ENCODE measurements around the gene CLDND1. TPM values are rescaled to one million over a fixed set of nuclear protein-coding genes. Genes with fewer than 3 reads are reported as not detected.

CLDND1 gene
- total and polyA plus RNA-seq, 2 of the 13 experiments (the other 11 are each of a cell fraction or from before 2014, with no cell fraction given): 50.8 to 121 TPM

DNA sequence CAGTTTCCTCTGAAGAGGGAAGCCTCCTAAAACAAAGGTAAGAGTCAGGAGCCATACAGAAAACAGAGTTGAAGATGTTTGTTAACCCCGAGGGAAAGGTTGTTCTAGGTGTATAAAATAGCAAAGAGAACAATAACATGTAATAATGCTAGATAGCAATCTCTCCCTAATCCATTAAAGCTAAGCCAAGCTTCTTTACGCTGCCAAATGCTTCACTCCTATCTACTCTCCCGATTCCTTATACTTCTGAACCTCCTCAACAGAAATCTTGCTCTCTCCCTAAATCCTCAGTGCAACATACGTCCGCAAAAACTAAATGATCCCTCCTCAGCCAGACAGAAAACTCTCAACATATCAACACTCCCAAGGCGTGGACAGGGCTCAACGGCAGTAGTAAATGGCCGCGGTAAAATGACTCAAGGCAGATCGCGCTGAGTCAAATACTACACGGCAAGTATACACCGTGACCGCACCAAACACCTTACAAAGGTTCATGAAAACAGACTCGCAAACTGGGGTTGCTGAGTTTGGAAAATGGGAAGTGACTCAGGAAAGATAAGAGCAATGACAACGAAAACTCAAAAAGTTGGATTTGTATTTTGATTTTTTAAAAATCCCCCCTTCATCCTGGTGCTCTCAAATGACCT lies 682 bp downstream of the CLDND1 start (continued):
- TF ChIP-seq BORCS8-MEF2B (CRISPR knock-in tag; IDR thresholded peaks at IDR 0.05): no peak
- no peak for TF ChIP-seq ZNF317 (CRISPR knock-in tag; IDR thresholded peaks at IDR 0.05)
- no peak for TF ChIP-seq ZNF136 (CRISPR knock-in tag; IDR thresholded peaks at IDR 0.05; ENCODE audit: low read depth)
- TF ChIP-seq SMAD3 (CRISPR knock-in tag; IDR thresholded peaks at IDR 0.05): peak; percentile 16; the same call in 1 of the 2 replicates
- TF ChIP-seq, protein P1, sequence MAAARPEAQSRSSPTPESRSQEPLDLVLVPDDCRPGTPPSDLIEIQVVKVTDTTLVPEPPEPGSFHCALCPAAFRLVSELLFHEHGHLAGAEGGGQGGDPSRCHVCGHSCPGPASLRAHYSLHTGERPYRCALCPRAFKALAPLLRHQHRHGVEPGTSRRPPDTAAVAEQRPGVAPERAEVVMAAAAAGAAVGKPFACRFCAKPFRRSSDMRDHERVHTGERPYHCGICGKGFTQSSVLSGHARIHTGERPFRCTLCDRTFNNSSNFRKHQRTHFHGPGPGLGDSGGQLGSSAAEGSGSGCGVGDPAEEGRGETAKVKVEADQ (CRISPR knock-in tag; IDR thresholded peaks at IDR 0.05; ENCODE audit: borderline replicate concordance): no peak
- TF ChIP-seq, protein P2, sequence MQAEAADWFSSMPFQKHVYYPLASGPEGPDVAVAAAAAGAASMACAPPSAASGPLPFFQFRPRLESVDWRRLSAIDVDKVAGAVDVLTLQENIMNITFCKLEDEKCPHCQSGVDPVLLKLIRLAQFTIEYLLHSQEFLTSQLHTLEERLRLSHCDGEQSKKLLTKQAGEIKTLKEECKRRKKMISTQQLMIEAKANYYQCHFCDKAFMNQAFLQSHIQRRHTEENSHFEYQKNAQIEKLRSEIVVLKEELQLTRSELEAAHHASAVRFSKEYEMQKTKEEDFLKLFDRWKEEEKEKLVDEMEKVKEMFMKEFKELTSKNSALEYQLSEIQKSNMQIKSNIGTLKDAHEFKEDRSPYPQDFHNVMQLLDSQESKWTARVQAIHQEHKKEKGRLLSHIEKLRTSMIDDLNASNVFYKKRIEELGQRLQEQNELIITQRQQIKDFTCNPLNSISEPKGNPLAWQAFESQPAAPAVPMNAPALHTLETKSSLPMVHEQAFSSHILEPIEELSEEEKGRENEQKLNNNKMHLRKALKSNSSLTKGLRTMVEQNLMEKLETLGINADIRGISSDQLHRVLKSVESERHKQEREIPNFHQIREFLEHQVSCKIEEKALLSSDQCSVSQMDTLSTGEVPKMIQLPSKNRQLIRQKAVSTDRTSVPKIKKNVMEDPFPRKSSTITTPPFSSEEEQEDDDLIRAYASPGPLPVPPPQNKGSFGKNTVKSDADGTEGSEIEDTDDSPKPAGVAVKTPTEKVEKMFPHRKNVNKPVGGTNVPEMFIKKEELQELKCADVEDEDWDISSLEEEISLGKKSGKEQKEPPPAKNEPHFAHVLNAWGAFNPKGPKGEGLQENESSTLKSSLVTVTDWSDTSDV (CRISPR knock-in tag; IDR thresholded peaks at IDR 0.05): no peak
- TF ChIP-seq NAIF1 (CRISPR knock-in tag; IDR thresholded peaks at IDR 0.05; ENCODE audit: borderline replicate concordance): no peak
- TF ChIP-seq PRPF4 (IDR thresholded peaks at IDR 0.05; ENCODE audit: low read depth, low read length, poor library complexity, severe bottlenecking): no peak
- TF ChIP-seq, protein P3, sequence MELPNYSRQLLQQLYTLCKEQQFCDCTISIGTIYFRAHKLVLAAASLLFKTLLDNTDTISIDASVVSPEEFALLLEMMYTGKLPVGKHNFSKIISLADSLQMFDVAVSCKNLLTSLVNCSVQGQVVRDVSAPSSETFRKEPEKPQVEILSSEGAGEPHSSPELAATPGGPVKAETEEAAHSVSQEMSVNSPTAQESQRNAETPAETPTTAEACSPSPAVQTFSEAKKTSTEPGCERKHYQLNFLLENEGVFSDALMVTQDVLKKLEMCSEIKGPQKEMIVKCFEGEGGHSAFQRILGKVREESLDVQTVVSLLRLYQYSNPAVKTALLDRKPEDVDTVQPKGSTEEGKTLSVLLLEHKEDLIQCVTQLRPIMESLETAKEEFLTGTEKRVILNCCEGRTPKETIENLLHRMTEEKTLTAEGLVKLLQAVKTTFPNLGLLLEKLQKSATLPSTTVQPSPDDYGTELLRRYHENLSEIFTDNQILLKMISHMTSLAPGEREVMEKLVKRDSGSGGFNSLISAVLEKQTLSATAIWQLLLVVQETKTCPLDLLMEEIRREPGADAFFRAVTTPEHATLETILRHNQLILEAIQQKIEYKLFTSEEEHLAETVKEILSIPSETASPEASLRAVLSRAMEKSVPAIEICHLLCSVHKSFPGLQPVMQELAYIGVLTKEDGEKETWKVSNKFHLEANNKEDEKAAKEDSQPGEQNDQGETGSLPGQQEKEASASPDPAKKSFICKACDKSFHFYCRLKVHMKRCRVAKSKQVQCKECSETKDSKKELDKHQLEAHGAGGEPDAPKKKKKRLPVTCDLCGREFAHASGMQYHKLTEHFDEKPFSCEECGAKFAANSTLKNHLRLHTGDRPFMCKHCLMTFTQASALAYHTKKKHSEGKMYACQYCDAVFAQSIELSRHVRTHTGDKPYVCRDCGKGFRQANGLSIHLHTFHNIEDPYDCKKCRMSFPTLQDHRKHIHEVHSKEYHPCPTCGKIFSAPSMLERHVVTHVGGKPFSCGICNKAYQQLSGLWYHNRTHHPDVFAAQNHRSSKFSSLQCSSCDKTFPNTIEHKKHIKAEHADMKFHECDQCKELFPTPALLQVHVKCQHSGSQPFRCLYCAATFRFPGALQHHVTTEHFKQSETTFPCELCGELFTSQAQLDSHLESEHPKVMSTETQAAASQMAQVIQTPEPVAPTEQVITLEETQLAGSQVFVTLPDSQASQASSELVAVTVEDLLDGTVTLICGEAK (IDR thresholded peaks at IDR 0.05): no peak
- TF ChIP-seq, protein P3 (CRISPR knock-in tag; IDR thresholded peaks at IDR 0.05): no peak
- TF ChIP-seq ZNF816 (CRISPR knock-in tag; IDR thresholded peaks at IDR 0.05; ENCODE audit: borderline replicate concordance): 0 out of 2 replicates have a peak, but pooled peaks have one; percentile 38
- TF ChIP-seq ZC3H13 (CRISPR knock-in tag; IDR thresholded peaks at IDR 0.05): no peak
- TF ChIP-seq, protein P4, sequence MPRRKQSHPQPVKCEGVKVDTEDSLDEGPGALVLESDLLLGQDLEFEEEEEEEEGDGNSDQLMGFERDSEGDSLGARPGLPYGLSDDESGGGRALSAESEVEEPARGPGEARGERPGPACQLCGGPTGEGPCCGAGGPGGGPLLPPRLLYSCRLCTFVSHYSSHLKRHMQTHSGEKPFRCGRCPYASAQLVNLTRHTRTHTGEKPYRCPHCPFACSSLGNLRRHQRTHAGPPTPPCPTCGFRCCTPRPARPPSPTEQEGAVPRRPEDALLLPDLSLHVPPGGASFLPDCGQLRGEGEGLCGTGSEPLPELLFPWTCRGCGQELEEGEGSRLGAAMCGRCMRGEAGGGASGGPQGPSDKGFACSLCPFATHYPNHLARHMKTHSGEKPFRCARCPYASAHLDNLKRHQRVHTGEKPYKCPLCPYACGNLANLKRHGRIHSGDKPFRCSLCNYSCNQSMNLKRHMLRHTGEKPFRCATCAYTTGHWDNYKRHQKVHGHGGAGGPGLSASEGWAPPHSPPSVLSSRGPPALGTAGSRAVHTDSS (CRISPR knock-in tag; conservative IDR thresholded peaks at IDR 0.05): 0 out of 2 replicates have a peak, but pooled peaks have one; percentile 38

Data from HepG2 (cell line).